NB4 (cell line): ENCODE results near the gene BPIFA2.

Experiments
- MYC ChIP-seq: IDR thresholded peaks from 2 replicates; pipeline ENCODE4 v1.6.1; 2011; ENCODE audit warnings: low read depth, low read length
- POLR2A ChIP-seq: IDR thresholded peaks from 2 replicates; pipeline ENCODE4 v1.6.1; 2011; ENCODE audit warnings: mild to moderate bottlenecking; ENCODE audit not compliant: insufficient read length; ENCODE audit errors: extremely low read depth
- TF ChIP-seq, protein P1 (sequence below): IDR thresholded peaks from one replicate; pipeline ENCODE4 v1.5.1; 2012; ENCODE audit warnings: low read depth, low read length
- TF ChIP-seq, protein P2 (sequence below): IDR thresholded peaks from 2 replicates; pipeline ENCODE4 v1.6.1; 2011; ENCODE audit warnings: low read depth, low read length

DNA sequence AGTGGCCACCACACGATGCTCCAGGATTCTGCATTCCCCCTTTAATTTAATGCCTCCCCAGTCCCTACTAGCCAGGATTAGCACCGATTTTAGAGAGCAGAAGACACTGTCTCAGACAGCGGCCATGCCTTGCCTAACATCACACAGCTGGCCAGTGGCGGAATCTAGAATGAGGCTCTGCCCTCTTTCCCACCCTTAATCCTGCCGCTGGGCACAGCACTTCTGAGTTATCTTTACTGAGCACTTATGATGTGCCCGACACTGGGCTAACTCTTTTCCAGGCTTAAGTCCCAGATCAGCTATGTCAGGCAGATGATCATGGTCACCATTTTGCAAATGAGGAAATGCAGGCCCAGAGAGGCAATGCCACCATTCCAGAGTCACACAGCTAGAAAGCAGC lies 5.6 kb upstream of the BPIFA2 start:
- TF ChIP-seq, protein P1, sequence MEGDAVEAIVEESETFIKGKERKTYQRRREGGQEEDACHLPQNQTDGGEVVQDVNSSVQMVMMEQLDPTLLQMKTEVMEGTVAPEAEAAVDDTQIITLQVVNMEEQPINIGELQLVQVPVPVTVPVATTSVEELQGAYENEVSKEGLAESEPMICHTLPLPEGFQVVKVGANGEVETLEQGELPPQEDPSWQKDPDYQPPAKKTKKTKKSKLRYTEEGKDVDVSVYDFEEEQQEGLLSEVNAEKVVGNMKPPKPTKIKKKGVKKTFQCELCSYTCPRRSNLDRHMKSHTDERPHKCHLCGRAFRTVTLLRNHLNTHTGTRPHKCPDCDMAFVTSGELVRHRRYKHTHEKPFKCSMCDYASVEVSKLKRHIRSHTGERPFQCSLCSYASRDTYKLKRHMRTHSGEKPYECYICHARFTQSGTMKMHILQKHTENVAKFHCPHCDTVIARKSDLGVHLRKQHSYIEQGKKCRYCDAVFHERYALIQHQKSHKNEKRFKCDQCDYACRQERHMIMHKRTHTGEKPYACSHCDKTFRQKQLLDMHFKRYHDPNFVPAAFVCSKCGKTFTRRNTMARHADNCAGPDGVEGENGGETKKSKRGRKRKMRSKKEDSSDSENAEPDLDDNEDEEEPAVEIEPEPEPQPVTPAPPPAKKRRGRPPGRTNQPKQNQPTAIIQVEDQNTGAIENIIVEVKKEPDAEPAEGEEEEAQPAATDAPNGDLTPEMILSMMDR: no peak
- TF ChIP-seq POLR2A: no peak
- no peak for TF ChIP-seq MYC
- TF ChIP-seq, protein P2, sequence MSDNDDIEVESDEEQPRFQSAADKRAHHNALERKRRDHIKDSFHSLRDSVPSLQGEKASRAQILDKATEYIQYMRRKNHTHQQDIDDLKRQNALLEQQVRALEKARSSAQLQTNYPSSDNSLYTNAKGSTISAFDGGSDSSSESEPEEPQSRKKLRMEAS: no peak
